Caco-2 (cell line): ENCODE measurements around the gene PRKAR2B. TPM values are rescaled to one million over a fixed set of nuclear protein-coding genes. Genes with fewer than 3 reads are reported as not detected.

ENCODE experiments used
- BruUV-seq: library from RNA; stranded (reverse); fragments of 400-500 nt; replicated peaks from 2 replicates; lab custom pipeline; 2021; lab: Mats Ljungman, UMichigan
- CTCF ChIA-PET: fragments of 300-600 bp; sonication (Branson Sonifier 250); formaldehyde crosslinking; loops from one replicate; lab custom pipeline; 2022; ENCODE audit warnings: antibody characterized with exemption; lab: Charles Lee
- POLR2A ChIA-PET: fragments of 300-600 bp; sonication (Branson Sonifier 250); formaldehyde crosslinking; loops from one replicate; lab custom pipeline; 2022; ENCODE audit warnings: antibody characterized with exemption; lab: Charles Lee
- DNase-seq, 2 experiments: peaks; one replicate each; pipeline versions ENCODE4 v3.0.0 to v3.0.0-alpha.2; 2020 to 2022
- H3K27me3 ChIP-seq: replicated peaks from 2 replicates; pipeline ENCODE4 v1.6.0; 2011; ENCODE audit warnings: low read length; ENCODE audit not compliant: control insufficient read depth, insufficient read depth
- H3K36me3 ChIP-seq: 2 replicates; pipeline ENCODE4 v1.5.1; 2011; ENCODE audit warnings: low read length; ENCODE audit not compliant: control insufficient read depth, insufficient read depth
- H3K4me1 ChIP-seq: fragments of 250-450 bp; sonication (Bioruptor Pico); 2 replicates; pipeline ENCODE4 v1.5.1; 2020; ENCODE audit warnings: mild to moderate bottlenecking
- H3K4me3 ChIP-seq: 2 replicates; pipeline ENCODE4 v1.5.1; 2011; ENCODE audit warnings: low read depth, mild to moderate bottlenecking, control low read depth, low read length
- H3K9me3 ChIP-seq: fragments of 250-450 bp; sonication (Bioruptor Pico); 2 replicates; pipeline ENCODE4 v1.5.1; 2020; ENCODE audit warnings: mild to moderate bottlenecking, moderate library complexity
- H3K27ac Mint-ChIP-seq: one replicate; pipeline ENCODE4 v1.8.0; 2022; ENCODE audit warnings: mixed read lengths; ENCODE audit not compliant: unreplicated experiment
- H3K27me3 Mint-ChIP-seq: one replicate; pipeline ENCODE4 v1.8.0; 2022; ENCODE audit warnings: mixed read lengths; ENCODE audit not compliant: insufficient read depth, unreplicated experiment
- H3K36me3 Mint-ChIP-seq: one replicate; pipeline ENCODE4 v1.8.0; 2022; ENCODE audit warnings: mild to moderate bottlenecking, mixed read lengths; ENCODE audit not compliant: insufficient read depth, unreplicated experiment
- H3K4me1 Mint-ChIP-seq: one replicate; pipeline ENCODE4 v1.8.0; 2022; ENCODE audit warnings: low read depth, mixed read lengths; ENCODE audit not compliant: unreplicated experiment
- H3K4me3 Mint-ChIP-seq: one replicate; pipeline ENCODE4 v1.8.0; 2022; ENCODE audit warnings: mild to moderate bottlenecking, moderate library complexity, mixed read lengths; ENCODE audit not compliant: unreplicated experiment
- H3K9me3 Mint-ChIP-seq: one replicate; pipeline ENCODE4 v1.8.0; 2022; ENCODE audit warnings: mixed read lengths; ENCODE audit not compliant: unreplicated experiment
- intact Hi-C: fragments of 100-400 bp; cut with micrococcal nuclease; formaldehyde crosslinking; loops from one replicate; pipeline ENCODE4 v1.10.0; 2022; ENCODE audit not compliant: unreplicated experiment
- total RNA-seq: library from RNA; stranded (reverse); gene quantifications from 2 replicates; pipeline ENCODE4 v1.2.3, GENCODE V29; 2022
- TF ChIP-seq, protein P1 (sequence below), 2 experiments: fragments of 200-600 bp in 1 of 2; IDR thresholded peaks; 1 replicate in 1 of 2; 2 replicates in 1 of 2; pipeline versions ENCODE4 v1.5.1 to v1.8.0; 2011 to 2022; ENCODE audit warnings: antibody characterized with exemption in 1 of 2, control low read depth in 1 of 2, inconsistent platforms in 1 of 2, low read depth in 1 of 2, low read length in 1 of 2, mild to moderate bottlenecking in 1 of 2, moderate library complexity in 1 of 2; ENCODE audit not compliant: insufficient read depth in 1 of 2, severe bottlenecking in 1 of 2, unreplicated experiment in 1 of 2

Gene PRKAR2B
- total RNA-seq, 1 experiment from 2014 or later, result 0.07 TPM

DNA sequence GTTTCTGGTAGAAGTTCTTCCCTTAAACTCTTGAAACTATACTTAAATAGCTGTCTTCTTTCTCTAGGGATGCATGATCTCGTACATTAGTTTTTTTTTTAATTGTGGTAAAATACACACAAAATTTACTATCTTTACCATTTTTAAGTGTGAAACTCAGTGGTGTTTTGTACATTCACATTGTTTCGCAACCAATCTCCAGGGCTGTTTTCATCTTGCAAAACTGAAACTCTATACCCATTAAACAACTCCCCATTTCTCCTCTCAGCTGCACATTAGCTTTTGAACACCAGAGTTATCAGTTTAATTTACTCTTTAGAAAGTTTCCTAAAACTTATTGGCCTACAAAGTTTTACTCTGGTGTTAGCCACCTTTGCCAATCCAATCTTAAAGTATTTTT is 45.5 kb upstream of the PRKAR2B start:
- no peak for DNase-seq
- TF ChIP-seq, protein P1, sequence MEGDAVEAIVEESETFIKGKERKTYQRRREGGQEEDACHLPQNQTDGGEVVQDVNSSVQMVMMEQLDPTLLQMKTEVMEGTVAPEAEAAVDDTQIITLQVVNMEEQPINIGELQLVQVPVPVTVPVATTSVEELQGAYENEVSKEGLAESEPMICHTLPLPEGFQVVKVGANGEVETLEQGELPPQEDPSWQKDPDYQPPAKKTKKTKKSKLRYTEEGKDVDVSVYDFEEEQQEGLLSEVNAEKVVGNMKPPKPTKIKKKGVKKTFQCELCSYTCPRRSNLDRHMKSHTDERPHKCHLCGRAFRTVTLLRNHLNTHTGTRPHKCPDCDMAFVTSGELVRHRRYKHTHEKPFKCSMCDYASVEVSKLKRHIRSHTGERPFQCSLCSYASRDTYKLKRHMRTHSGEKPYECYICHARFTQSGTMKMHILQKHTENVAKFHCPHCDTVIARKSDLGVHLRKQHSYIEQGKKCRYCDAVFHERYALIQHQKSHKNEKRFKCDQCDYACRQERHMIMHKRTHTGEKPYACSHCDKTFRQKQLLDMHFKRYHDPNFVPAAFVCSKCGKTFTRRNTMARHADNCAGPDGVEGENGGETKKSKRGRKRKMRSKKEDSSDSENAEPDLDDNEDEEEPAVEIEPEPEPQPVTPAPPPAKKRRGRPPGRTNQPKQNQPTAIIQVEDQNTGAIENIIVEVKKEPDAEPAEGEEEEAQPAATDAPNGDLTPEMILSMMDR (IDR thresholded peaks at IDR 0.05; ENCODE audit: insufficient read depth in 1 of 2, low read depth in 1 of 2, low read length in 1 of 2, severe bottlenecking in 1 of 2, unreplicated experiment in 1 of 2), result no peak
- no peaks in the 10 kb centered on the region for H3K4me1 ChIP-seq
- no peak overlapping the region for H3K4me3 Mint-ChIP-seq
- H3K27ac Mint-ChIP-seq, result no peak overlapping the region
- H3K9me3 ChIP-seq, result no peaks in the 10 kb centered on the region
- H3K36me3 Mint-ChIP-seq, result no peaks in the 10 kb centered on the region
- no peaks in the 10 kb centered on the region for H3K9me3 Mint-ChIP-seq
- ChIA-PET POLR2A (no interaction called here), CTCF (no interaction called here)
- intact Hi-C loops, result no loop called here
- BruUV-seq, result no TSS peak
- H3K36me3 ChIP-seq, result no peaks in the 10 kb centered on the region
- H3K4me1 Mint-ChIP-seq, result no peaks in the 10 kb centered on the region
- no peaks in the 10 kb centered on the region; the same call in 1 of the 2 replicates for H3K27me3 ChIP-seq
- H3K4me3 ChIP-seq, result no peak overlapping the region
- peaks cover 10% of the 10 kb centered on the region for H3K27me3 Mint-ChIP-seq

DNA sequence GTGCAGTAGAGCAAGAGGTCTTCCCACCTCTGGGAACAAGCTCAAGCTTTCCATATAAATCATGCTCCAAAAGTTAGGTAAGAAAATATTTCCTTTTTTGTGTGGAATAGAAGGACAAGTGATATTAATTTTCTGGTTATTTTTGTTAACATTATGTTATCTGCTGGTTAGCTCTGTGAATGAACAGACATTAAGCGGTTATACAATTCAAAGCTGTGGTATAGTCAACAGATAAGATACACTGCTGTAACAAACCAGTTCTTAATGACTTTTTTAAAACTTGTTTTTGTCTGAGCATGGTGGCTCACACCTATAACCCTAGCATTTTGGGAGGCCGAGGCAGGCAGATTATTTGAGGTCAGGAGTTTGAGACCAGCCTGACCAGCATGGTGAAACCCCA is 43.0 kb upstream of the PRKAR2B start:
- H3K9me3 ChIP-seq, result no peaks in the 10 kb centered on the region
- TF ChIP-seq, protein P1 (IDR thresholded peaks at IDR 0.05; ENCODE audit: insufficient read depth in 1 of 2, low read depth in 1 of 2, low read length in 1 of 2, severe bottlenecking in 1 of 2, unreplicated experiment in 1 of 2), result no peak
- DNase-seq, result no peak
- H3K27me3 ChIP-seq, result no peaks in the 10 kb centered on the region; the same call in 1 of the 2 replicates
- Mint-ChIP-seq H3K9me3 (no peaks in the 10 kb centered on the region), H3K36me3 (no peaks in the 10 kb centered on the region), H3K27me3 (peaks cover 9% of the 10 kb centered on the region), H3K4me1 (no peaks in the 10 kb centered on the region), H3K4me3 (no peak overlapping the region), H3K27ac (no peak overlapping the region)
- H3K36me3 ChIP-seq, result no peaks in the 10 kb centered on the region
- intact Hi-C loops, result no loop called here
- H3K4me3 ChIP-seq, result no peak overlapping the region
- POLR2A ChIA-PET, result no interaction called here
- no peaks in the 10 kb centered on the region for H3K4me1 ChIP-seq
- no TSS peak for BruUV-seq
- CTCF ChIA-PET, result no interaction called here

DNA sequence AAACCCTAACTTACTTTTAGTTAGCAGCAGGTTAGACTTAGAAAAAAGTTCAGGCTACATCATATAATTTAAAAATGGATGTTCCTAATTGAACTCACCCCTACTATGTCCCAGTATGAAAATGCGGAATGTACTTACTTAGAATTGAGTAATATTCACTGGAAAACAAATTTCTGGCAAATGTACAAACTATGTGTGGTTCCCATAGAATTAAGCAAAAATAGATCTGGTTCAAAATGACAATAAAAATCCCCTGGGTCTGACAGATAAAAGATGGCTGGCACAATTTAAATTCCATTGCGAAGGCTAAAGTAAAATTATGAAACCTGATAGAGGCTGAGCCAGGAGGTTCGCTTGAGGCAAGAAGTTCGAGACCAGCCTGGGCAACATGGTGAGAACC is 42.4 kb upstream of the PRKAR2B start:
- TF ChIP-seq, protein P1 (IDR thresholded peaks at IDR 0.05; ENCODE audit: insufficient read depth in 1 of 2, low read depth in 1 of 2, low read length in 1 of 2, severe bottlenecking in 1 of 2, unreplicated experiment in 1 of 2), result no peak
- DNase-seq, result no peak
- ChIA-PET CTCF (no interaction called here), POLR2A (no interaction called here)
- Mint-ChIP-seq H3K27ac (no peak overlapping the region), H3K27me3 (peaks cover 9% of the 10 kb centered on the region), H3K36me3 (no peaks in the 10 kb centered on the region), H3K4me3 (no peak overlapping the region), H3K9me3 (no peaks in the 10 kb centered on the region), H3K4me1 (no peaks in the 10 kb centered on the region)
- no TSS peak for BruUV-seq
- Histone ChIP-seq H3K9me3 (no peaks in the 10 kb centered on the region), H3K4me3 (no peak overlapping the region), H3K36me3 (no peaks in the 10 kb centered on the region), H3K27me3 (no peaks in the 10 kb centered on the region; the same call in 1 of the 2 replicates), H3K4me1 (no peaks in the 10 kb centered on the region)
- intact Hi-C loops, result no loop called here
